Measurements from ENCODE around the gene PCDHGA5. TPM values are rescaled to one million over a fixed set of nuclear protein-coding genes. Genes with fewer than 3 reads are reported as not detected.

Gene PCDHGA5
- total RNA-seq, 1 experiment from 2014 or later: 1.3 TPM

- no peak overlapping the region for H2AK5ac ChIP-seq (ENCODE audit: insufficient read length, low read length)
- no peaks in the 10 kb centered on the region for H3K79me1 ChIP-seq (ENCODE audit: insufficient read depth, low read depth, low read length, poor library complexity, severe bottlenecking)
- H3K23ac ChIP-seq (ENCODE audit: insufficient read length, low read depth, low read length): no peak overlapping the region
- no CpG with 5 or more reads among the region's 22 CpGs for WGBS (ENCODE audit: extremely low coverage, insufficient read length, low lambda C conversion rate)
- no peak overlapping the region for H3K4ac ChIP-seq (ENCODE audit: low read depth, low read length)
- H4K91ac ChIP-seq (ENCODE audit: insufficient read length, low read depth, low read length): no peak overlapping the region
- DNase-seq: no peak
- no peak overlapping the region for H2BK15ac ChIP-seq (ENCODE audit: low read depth, low read length)
- H3K4me2 ChIP-seq (ENCODE audit: insufficient read depth, insufficient read length, low read length): no peak overlapping the region
- Mint-ChIP-seq H3K4me1 (peaks cover 2 to 3% of the 10 kb centered on the region in 2 experiments), H3K9me3 (peaks cover 33 to 51% of the 10 kb centered on the region in 2 experiments), H3K4me3 (no peak overlapping the region), H3K36me3 (ENCODE audit: insufficient read depth in 1 of 3, low read depth in 3 of 3) (peaks cover 19 to 31% (median 31%) of the 10 kb centered on the region in 3 experiments), H3K27me3 (ENCODE audit: low read depth) (peaks cover 3% of the 10 kb centered on the region), H3K27ac (no peak overlapping the region)
- H3K27me3 ChIP-seq (ENCODE audit: insufficient read depth, low read length): no peaks in the 10 kb centered on the region
- H3K18ac ChIP-seq (ENCODE audit: insufficient read length, low read depth, low read length): no peak overlapping the region
- H3T11ph ChIP-seq (ENCODE audit: low read length): no peak overlapping the region
- peaks cover 29% of the 10 kb centered on the region for H3K9me3 ChIP-seq (ENCODE audit: control insufficient read depth, low read depth, low read length)
- H3K4me1 ChIP-seq (ENCODE audit: insufficient read depth, low read length): no peaks in the 10 kb centered on the region
- no peak overlapping the region for H2BK12ac ChIP-seq (ENCODE audit: insufficient read length, low read depth, low read length)
- no peak overlapping the region for H3K27ac ChIP-seq (ENCODE audit: insufficient read length, low read depth, low read length)
- no peaks in the 10 kb centered on the region for H4K20me1 ChIP-seq (ENCODE audit: control insufficient read depth, insufficient read depth, insufficient read length)
- no peak overlapping the region for H3K56ac ChIP-seq (ENCODE audit: insufficient read length, low read depth, low read length)
- no peak overlapping the region for H3K14ac ChIP-seq (ENCODE audit: insufficient read depth, low read length)
- H2BK5ac ChIP-seq (ENCODE audit: insufficient read length, low read length): no peak overlapping the region
- H2BK20ac ChIP-seq (ENCODE audit: low read depth, low read length, poor library complexity, severe bottlenecking): no peak overlapping the region
- no peak overlapping the region for H2AFZ ChIP-seq (ENCODE audit: low read length)
- H4K5ac ChIP-seq (ENCODE audit: insufficient read length, low read depth, low read length): no peak overlapping the region
- TF ChIP-seq, protein P1, sequence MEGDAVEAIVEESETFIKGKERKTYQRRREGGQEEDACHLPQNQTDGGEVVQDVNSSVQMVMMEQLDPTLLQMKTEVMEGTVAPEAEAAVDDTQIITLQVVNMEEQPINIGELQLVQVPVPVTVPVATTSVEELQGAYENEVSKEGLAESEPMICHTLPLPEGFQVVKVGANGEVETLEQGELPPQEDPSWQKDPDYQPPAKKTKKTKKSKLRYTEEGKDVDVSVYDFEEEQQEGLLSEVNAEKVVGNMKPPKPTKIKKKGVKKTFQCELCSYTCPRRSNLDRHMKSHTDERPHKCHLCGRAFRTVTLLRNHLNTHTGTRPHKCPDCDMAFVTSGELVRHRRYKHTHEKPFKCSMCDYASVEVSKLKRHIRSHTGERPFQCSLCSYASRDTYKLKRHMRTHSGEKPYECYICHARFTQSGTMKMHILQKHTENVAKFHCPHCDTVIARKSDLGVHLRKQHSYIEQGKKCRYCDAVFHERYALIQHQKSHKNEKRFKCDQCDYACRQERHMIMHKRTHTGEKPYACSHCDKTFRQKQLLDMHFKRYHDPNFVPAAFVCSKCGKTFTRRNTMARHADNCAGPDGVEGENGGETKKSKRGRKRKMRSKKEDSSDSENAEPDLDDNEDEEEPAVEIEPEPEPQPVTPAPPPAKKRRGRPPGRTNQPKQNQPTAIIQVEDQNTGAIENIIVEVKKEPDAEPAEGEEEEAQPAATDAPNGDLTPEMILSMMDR (conservative IDR thresholded peaks at IDR 0.05): no peak
- H4K8ac ChIP-seq (replicated peaks; ENCODE audit: insufficient read length, low read depth, low read length): no peak overlapping the region
- H3K9ac ChIP-seq (ENCODE audit: extremely low read depth, insufficient read length, low read length): no peak overlapping the region
- no peaks in the 10 kb centered on the region for H3K79me2 ChIP-seq (ENCODE audit: insufficient read depth, low read length)
- no peak overlapping the region for H2BK120ac ChIP-seq (ENCODE audit: low read depth, low read length, poor library complexity, severe bottlenecking)
- peaks cover 5% of the 10 kb centered on the region for H3K23me2 ChIP-seq (ENCODE audit: insufficient read length, low read depth, low read length, poor library complexity, severe bottlenecking)
Measured at GRCh38 chr5:141403387-141403786, 39.4 kb downstream of the PCDHGA5 start.
